Hepatic stellate cell (primary cell): Measurements from ENCODE around the gene ADAMTSL5.
"Not testable (repeated sequence)": the region's sequence is repeated elsewhere in the genome, so short reads cannot be mapped to it uniquely, and the experiment has no call there.

Source experiments
- DNase-seq: peaks from one replicate; pipeline ENCODE4 v3.0.0; 2011; ENCODE audit warnings: low spot score

Gene ADAMTSL5

DNA sequence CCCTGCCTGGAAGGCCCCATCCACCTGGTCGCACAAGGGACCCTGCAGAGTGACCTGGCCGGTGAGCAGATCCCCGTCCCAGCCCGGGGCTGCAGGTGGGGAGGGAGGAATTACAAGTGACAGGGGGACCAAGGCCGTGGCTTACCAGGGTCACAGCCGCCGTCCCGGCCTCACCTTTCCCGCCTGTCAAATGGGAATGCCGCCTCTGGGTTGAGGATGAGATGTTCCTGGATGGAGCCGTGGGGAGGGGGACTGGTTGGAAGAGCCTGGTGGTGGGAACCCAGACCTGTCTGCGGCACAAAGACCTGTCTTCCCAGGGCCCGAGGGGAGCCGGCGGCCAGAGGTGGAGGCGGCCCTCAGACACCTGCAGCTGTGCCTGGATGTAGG is 16.6 kb upstream of the ADAMTSL5 start:
- no peak for DNase-seq

DNA sequence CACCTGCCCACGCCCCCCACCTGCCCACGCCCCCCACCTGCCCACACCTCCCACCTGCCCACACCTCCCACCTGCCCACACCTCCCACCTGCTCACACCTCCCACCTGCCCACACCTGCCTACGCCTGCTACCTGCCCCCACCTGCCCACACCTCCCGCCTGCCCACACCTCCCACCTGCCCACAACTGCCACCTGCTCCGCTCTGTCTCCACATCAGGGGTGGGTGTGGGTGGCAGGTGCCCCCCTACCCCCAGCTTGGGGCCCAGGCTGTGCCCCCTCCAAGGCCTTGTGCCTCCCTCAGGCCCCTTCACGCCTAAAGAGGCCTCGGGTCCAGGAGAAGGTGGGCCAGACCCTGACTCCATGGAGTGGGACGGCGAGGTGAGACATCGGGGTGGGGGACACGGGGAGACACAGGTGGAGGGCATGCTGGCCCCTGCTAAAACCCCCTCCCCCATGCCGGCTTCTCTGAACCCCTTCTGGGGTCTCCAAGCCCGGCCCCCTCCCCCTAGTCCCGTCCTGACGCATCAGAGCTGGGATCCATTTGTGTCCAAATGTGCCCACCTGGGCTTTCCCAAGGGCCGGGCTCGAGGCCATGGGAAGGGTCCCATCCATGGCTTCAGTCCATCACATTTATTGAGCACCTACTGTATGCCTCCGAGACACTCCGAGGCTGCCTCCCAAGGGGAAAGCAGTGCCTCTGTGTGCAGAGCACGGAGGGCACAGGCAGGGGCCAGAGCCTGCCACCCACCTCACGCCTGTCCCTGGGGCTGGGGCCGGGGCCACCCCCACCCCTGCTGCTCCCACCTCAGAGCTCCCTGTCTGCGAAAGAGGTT is 16.0 kb upstream of the ADAMTSL5 start:
- no peak for DNase-seq

DNA sequence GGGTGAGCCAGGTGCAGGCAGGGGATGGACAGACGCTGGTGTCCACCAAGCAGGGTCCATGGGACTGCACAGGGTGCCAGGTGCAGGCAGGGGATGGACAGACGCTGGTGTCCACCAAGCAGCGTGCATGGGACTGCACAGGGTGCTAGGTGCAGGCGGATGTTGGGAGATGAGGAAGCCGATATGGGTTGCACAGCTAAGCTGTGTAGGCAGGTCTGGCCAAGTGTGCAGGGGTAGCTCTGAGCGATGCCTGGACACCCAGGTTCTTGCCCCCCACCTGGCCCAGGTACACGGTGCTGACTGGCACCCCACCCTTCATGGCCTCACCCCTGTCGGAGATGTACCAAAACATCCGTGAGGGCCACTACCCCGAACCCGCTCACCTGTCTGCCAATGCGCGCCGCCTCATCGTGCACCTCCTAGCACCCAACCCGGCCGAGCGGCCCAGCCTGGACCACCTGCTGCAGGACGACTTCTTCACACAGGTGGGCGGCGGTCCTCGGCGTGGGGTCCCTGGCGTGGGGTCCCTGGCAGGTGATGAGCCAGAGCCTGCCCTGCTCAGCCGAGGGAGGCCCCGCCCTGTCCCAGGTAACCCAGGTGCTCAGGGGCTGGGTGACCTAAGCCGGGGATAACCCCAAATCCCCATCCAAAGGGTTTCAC is 15.0 kb upstream of the ADAMTSL5 start:
- no peak for DNase-seq

DNA sequence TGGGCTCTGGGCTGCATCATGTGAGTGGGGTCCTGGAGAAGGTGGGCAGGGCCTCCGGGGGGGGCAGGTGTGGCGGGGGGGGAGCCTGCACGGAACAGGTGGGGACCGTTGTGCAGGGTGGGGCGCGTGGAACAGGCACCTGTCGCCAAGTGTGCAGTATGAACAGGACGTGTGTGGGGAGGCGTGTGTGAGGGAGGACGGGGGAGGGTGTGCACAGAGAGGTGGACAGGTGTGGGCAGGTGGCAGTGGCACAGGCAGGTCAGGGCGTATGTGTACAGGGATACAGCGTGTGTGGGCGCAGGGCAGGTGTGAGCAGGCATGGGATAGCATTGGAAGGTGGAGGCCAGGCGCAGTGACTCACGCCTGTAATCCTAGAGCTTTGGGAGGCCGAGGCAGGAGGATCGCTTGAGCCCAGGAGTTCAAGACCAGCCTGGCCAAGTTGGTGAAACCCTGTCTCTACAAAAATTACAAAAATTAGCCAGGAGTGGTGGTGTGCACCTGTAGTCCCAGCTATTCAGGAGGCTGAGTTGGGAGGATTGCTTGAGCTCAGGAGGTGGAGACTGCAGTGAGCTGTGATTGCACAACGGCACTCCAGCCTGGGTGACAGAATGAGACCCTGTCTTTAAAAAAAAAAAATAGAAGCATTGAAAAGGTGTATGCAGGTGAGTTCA is 14.3 kb upstream of the ADAMTSL5 start:
- no peak for DNase-seq

DNA sequence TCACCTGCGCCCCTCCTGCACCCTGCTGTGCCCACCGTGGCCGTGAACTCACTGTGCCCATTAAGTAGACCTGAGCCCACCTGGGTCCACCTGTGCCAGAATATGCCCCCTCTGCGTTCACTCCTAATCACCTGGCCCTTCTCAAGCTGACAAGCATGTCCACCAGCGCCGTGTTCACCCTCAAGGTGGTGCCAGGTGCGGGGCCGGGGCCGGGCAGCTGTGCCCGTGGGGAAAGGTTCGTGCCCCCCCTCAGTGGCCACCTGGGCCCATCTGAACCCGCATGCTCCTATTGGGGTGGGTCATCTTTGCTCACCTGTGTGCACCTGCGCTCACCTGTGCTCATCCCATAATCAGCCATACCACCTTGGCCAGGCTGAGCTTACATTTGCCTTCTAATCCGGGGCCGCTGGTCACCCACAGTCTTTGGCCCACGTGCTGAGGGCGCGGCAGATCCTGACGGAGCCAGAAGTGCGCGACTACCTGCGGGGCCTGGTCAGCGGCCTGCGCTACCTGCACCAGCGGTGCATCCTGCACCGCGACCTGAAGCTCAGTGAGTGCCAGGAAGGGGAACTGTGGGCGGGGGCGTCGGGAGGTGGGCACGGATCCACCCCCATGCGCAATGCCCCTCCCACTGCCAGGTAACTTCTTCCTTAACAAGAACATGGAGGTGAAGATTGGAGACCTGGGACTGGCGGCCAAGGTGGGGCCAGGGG is 13.4 kb upstream of the ADAMTSL5 start:
- no peak for DNase-seq

DNA sequence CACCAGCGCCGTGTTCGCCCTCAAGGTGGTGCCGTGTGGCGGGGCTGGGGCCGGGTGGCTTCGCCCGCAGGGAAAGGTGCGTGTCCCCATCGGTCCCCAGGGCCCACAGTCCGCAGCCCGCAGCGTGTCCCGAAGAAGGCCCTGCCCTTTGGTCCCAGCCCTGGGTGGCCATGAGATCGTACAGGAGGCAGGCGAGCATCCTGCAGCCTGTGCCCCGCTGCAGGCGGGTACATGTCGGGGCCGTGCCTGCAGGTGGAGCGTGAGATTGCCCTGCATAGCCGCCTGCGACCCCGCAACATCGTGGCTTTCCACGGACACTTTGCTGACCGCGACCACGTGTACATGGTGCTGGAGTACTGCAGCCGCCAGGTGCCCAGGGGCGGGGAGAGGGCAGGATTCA is 12.5 kb upstream of the ADAMTSL5 start:
- no peak for DNase-seq

DNA sequence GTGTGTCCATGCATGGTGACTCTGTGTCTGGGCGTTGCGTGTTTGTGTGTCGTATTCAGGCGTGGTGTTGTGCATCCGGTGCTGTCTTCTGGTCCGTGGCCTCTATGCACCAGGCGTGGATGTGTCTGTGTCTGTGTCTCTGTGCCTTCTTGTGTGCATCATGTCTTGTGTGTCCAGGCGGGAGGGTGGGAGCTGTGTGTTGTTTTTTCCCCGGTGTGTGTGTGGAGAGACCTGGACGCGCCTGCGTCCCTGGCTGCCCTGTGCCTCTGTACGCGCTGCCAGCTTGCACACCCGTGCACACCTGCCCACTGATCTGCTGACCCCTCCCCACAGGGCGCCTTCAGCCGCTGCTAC is 12.1 kb upstream of the ADAMTSL5 start:
- no peak for DNase-seq

DNA sequence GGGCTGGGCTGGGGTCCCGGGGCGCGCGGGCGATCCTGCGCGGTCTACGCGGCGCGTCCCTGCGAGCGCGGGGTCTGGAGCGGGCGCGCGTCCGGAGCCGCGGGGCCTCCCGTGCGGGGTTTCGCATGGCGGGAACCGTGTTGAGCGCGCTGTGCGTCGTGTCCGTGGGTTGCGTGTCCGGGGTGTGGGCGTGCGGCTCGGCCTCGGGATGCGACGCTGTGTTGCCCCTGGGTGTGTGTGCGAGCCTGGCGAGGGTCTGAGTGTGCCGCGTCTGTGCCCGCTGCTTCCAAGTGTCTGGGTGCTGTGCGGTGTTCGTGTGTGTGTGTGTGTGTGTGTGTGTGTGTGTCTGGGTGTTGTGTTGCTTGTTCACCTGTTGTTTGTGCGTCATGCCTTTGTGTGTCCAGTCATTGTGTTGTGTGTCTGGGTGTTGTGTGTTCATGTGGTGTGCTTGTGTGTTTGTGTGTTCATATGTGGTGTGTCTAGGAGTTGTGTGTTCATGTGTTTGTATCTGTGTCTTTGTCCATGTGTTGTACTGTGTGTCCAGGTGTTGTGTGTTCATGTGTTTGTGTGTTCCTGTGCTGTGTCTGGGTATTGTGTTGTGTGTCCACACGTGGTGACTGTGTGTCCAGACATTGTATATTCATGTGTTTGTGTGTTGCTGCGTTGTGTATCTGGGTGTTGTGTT is 11.6 kb upstream of the ADAMTSL5 start:
- DNase-seq = no peak

DNA sequence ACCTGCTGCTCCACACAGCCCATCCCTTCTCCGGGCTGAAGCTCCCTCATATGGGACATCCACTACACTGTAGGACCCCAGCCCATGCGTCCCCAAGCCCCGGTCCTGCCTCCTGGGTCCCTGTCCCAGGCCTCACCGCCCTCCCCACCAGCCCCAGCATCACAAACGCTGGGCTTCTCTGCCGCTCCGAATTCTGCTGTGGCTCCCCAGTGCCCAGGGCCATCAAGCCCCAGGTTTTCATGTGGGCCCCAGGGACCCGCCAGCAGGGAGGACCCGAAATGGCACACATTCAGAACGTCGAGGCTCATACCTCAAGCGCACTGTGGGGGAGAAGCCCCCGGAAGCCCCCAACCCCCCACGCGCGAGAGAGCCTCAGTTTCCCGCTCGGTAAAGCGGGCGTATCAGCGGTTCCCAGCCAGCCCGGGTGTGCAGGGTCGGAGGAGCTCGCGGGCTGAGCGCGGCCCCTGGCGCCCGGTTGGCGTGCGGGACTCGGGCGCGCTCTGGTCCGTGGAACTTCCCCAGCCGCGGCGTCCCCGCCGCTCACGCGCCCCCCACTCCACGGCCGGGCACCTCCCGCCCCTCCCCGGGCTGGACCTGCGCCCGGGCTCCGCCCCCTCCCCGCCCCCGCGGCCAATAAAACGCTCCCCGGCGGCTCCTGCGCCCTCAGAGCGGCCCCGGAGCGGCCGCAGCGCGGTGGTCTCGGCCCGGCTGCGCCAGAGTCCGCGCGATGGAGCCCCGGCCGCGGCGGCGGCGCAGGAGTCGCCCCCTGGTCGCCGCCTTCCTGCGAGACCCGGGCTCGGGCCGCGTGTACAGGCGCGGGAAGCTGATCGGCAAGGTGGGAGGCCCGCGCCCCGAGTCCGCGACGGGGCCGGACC is 10.8 kb upstream of the ADAMTSL5 start, which contains the start of gene PLK5:
Gene PLK5 (plus strand): TSS at position 666 of the 875 bp plus-strand sequence. CDS start 2,920 bp downstream, outside the sequence.
- DNase-seq = no peak

DNA sequence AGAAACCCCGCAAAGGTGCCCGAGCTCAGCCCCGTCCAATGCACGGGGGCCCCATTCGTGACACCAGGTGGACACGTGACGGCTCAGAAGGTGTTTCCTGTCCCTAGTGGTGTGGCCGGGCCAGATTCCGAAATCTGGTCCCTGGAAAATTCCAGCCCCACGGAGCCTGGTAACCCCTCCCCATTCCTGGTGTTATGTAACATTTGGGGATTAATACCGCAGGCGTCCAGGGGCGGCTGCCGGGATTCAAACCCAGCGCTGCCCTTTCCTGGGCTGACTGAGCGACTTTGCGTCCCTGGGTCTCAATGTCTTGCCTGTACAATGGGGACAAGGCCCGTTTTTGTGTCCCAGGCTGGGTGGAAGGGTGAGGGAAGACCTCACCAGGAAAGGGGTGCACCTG is 10.0 kb upstream of the ADAMTSL5 start:
- no peak for DNase-seq

DNA sequence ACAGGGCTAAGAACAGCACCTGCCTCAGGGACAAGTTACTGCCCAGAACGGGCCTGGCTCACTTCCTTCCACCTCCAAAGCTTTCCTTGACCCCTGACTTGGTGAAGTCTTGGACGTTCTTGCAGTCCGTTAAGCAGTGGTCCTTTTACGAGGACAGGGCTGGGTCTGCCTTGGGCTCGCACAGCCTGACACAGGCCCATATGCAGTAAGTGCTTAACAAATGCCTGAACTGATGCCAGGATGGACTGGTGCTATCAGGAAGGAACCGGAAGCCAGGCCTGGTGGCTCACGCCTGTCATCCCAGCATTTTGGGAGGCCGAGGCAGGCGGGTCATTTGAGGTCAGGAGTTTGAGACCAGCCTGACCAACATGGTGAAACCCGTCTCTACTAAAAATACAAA is 9.2 kb upstream of the ADAMTSL5 start:
- no peak for DNase-seq

DNA sequence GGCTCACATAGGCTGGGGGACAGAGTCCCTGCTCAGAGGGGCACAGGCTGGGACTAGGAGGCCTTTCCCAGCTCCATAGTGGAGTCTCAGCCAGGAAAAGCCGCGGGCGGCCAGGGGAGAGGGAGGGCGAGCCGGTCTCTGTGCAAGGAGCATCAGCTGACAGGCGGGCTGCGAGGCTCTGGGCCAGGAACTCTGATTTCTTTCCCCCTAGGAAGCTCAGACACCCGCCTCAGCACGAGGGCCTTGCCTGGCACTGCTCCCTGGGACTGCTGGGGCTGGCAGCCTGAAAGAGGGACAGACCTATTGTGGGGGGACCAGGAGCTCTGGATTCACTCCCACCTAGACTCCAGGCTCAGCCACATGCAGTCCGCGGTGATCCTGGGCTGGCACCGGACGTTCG is 8.8 kb upstream of the ADAMTSL5 start:
- no peak for DNase-seq

DNA sequence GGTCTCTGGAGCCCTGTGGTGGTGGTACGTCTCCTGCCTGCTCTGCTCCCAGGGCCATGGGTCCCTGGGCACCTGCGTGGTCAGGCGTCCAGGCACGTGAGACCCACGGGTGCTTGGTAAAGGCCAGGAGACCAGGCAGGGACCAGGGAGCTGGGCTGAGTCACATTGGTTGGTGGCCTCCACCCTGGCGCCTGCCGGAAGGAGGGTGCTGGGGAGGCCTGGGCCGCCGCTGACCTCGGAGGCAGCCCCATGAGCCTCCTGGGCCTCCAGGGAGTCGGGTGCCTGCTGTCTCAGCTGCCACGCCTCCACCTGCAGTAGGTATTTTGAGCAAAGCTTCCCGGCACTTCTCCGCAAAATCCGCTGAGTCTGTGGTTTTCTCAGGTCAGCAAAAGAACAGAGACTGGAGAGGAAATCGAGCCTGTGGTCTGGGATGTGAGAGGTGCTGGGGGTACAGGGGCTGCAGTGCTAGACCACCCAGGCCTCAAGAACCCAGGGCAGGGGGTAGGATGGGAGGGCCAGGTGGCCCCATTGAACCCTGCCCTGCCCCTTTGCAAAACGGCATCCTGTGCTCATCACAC is 7.5 kb upstream of the ADAMTSL5 start:
- DNase-seq = no peak

DNA sequence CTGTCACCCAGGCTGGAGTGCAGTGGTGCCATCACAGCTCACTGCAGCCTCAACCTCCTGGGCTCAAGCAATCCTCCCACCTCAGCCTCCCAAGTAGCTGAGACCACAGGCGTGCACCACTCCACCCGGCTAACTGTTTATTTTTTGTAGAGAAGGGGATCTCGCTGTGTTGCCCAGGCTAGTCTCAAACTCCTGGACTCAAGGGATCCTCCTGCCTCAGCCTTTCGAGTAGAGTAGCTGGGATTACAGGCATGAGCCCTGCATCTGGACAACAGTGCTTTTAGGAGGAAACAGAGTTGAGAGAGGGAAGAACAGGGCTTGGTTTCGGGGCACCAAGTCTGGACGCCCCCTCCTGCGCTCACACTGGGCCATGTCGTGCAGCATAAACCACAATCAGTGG is 7.0 kb upstream of the ADAMTSL5 start:
- DNase-seq = not testable (repeated sequence)

DNA sequence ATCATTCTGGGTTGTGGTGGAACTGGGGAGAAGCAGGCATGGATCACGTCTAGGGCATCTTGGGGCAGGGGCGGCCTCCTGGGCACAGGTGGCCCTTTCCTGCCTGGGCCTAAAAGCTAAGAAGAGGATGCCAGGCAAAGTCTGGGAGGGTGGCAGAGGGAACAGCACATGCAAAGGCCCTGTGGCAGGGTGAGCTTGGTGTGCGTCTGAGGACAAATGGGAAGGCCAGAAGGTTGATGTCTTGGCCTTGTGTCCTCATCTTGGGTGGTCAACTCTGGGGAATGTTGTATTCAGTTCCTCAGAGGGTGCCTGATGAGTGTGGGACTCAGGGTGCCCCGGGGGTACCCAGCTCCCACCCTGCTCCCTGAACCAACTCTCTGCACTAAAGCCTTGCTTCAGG is 5.7 kb upstream of the ADAMTSL5 start:
- DNase-seq = no peak

DNA sequence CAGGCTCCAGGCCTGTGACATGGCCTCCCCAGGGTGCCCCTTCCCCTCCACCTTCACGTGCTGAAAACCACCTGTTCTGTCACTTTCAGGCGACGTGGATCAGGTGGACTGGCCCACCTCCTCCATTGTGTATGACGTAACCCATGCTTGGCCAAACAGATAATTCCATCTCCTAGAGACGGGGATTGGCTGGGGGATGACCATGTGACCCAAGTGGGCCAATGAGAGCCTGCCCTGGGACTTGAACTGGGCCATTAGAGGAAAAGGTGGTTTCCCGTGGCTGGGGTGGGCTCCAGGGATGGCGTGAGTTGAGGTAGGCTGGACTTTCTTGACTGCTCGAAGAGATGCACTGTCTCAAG is 3.6 kb upstream of the ADAMTSL5 start:
- DNase-seq = no peak

DNA sequence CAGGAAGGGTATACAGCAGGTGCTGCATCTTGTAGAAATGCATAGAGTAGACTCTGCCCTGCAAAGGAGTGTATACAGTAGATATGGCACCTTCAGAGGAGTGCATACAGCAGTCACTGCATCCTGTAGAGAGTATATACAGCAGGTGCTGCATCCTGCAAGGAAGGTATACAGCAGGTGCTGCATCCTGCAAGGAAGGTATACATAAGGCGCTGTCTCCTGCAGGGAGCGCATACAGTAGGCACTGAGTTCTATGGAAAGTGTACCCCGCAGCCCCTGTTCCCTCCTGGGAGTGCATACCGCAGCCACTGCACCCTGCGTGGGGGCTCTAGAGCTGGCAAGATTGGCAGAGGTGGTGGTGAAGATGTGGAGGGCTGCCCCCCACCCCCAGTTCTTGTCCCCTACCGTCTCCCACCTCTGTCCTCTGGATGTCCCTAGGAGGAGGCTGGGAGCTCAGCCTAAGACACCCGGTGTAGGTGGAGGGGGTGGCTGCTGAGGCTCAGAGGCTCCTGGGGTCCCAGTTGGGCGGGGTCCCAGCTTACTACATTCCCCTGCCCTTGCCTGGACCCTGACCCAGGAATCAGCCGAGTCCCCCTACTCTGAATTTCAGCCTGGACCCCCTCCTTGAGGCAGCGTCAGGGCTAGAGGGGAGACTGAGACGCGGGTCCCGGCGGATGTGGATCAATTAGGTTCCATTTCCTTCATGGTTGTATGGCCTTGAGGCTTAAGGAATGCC is 2.3 kb upstream of the ADAMTSL5 start:
- no peak for DNase-seq

DNA sequence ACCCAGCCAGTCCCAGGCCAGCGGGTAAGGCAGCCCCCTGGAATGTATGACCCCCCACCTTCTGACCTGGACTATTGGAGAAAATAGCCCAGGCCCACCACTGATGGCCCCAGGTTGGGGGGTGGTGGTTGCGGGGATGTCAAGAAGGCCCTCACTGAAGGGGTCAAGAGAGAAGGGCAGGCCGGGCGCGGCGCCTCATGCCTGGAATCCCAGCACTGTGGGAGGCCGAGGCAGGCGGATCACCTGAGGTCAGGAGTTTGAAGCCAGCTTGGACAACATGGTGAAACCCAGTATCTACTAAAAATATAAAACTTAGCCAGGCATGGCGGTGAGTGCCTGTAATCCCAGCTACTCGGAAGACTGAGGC is 1.5 kb upstream of the ADAMTSL5 start:
- DNase-seq = no peak

DNA sequence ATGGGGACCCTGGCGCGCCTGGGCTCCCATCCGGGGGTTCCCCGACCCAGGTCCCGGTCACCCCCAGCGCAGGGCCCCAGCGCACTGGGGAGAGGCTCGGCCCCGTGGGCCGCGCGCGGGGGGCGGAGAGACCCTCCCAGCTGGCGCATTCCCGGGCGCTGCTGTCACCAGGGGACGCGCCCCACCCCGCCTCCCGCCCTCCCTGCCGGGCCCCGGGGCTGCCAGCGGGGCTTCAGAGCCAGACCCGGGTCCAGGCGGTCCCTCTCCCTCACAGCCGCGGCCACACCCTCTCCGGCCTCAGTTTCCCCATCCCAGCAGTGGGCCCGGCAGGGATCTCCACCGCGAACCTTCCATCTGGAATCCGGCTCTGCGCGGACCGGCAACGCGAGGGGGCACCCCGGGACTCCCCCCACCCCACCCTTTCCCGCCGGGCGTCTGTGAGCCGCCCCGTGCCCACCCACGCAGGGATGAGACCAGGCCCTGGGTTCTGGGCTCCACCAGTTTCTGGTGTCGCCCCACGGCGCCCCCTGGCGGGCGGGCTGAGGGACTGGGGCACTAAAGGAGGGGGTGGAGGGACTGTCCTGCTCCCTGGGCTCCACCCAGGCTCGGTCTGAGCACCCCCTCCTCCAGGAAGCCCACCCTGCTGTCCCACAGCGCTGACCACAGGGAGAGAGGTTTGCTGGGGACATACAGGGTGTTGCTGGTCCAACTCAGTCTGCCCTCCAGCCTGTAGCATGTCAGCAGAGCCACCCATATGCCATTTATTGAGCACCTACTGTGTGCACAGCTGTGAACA is 878 bp upstream of the ADAMTSL5 start:
- peak; percentile 73 for DNase-seq
